BJ (cell line): Measurements from ENCODE around the gene DCAF11. TPM values are rescaled to one million over a fixed set of nuclear protein-coding genes. Genes with fewer than 3 reads are reported as not detected.

Source experiments
- CTCF ChIA-PET: fragments of 350-600 bp; formaldehyde crosslinking; extraction: SDS; loops from one replicate; lab custom pipeline; 2021; ENCODE audit warnings: antibody characterized with exemption, inconsistent platforms; lab: Yijun Ruan, JAX
- POLR2A ChIA-PET: fragments of 300-600 bp; sonication (Branson Sonifier 250); formaldehyde crosslinking; extraction: SDS; loops from one replicate; lab custom pipeline; 2021; ENCODE audit warnings: antibody characterized with exemption; lab: Charles Lee
- DNase-seq: peaks from one replicate; pipeline ENCODE4 v3.0.0-alpha.2; 2011; ENCODE audit warnings: low read depth
- H3K27me3 ChIP-seq: 2 replicates; pipeline ENCODE4 v1.6.0; 2011; ENCODE audit warnings: low read length; ENCODE audit not compliant: control insufficient read depth, insufficient read depth
- H3K36me3 ChIP-seq: 2 replicates; pipeline ENCODE4 v1.5.1; 2011; ENCODE audit warnings: low read length; ENCODE audit not compliant: control insufficient read depth, insufficient read depth
- H3K4me3 ChIP-seq: 2 replicates; pipeline ENCODE4 v1.5.1; 2011; ENCODE audit warnings: low read depth, mild to moderate bottlenecking, control low read depth, low read length
- CTCF ChIP-seq: IDR thresholded peaks from 2 replicates; pipeline ENCODE4 v1.5.1; 2011; ENCODE audit warnings: low read depth, mild to moderate bottlenecking, control low read depth, inconsistent platforms, low read length, moderate library complexity; ENCODE audit not compliant: insufficient read depth
- polyA plus RNA-seq: library from polyadenylated mRNA; depleted of rRNA; stranded (reverse); fragments of >200 nt; gene quantifications from 2 replicates; pipeline ENCODE4 v1.2.3, GENCODE V29; 2011

The DCAF11 gene
- polyA plus RNA-seq, 1 experiment = 50.0 TPM

GRCh38 chr14:24145219-24145618 lies 30.6 kb downstream of the DCAF11 start:
- ChIA-PET POLR2A (interaction anchor here (0.6 to 0.9 kb wide), 2 partner anchors 17 to 19 kb away, joined by 3 to 7 read pairs; no protein-coding TSS in a partner anchor), CTCF (interaction anchor here (1.3 to 3.8 kb wide), 3 partner anchors 16 to 93 kb away, joined by 3 to 39 read pairs (median 9); partner anchors contain the start of genes CARMIL3 and IRF9)
- H3K36me3 ChIP-seq = peaks cover 12% of the 10 kb centered on the region
- no peak overlapping the region for H3K4me3 ChIP-seq
- H3K27me3 ChIP-seq = no peaks in the 10 kb centered on the region
- DNase-seq = no peak
- no peak for TF ChIP-seq CTCF

GRCh38 chr14:24145690-24146452 lies 31.3 kb downstream of the DCAF11 start:
- POLR2A ChIA-PET = interaction anchor here (0.6 to 1.9 kb wide), 4 partner anchors 10 to 31 kb away, joined by 3 to 7 read pairs (median 6); partner anchors contain the start of genes DCAF11, NRL and PSME1
- peak overlapping the region; percentile 59 for H3K4me3 ChIP-seq
- H3K27me3 ChIP-seq = no peaks in the 10 kb centered on the region
- no peak for TF ChIP-seq CTCF
- no peak for DNase-seq
- peaks cover 17% of the 10 kb centered on the region for H3K36me3 ChIP-seq
- CTCF ChIA-PET = interaction anchor here (1.1 to 3.8 kb wide), 7 partner anchors 15 to 163 kb away, joined by 3 to 39 read pairs (median 3); partner anchors contain the start of genes CARMIL3, CHMP4A and IRF9

GRCh38 chr14:24146453-24146977 lies 31.9 kb downstream of the DCAF11 start, which contains the start of gene PSME2:
Gene PSME2, minus strand, starts transcription at chr14:24146610. Its CDS starts 29 bp downstream, at chr14:24146581.
- 0 out of 2 replicates have a peak, but pooled peaks have one; percentile 7 for TF ChIP-seq CTCF
- CTCF ChIA-PET = interaction anchor here (0.6 to 3.8 kb wide), 9 partner anchors 15 to 201 kb away, joined by 3 to 39 read pairs (median 3); partner anchors contain the start of genes CARMIL3, CHMP4A, IRF9 and TINF2

GRCh38 chr14:24146978-24147760 lies 32.6 kb downstream of the DCAF11 start, which contains the start of gene RNF31:
Gene RNF31, plus strand, starts transcription at chr14:24147498. Its CDS starts 201 bp downstream, at chr14:24147699.
- no peak for TF ChIP-seq CTCF
- H3K27me3 ChIP-seq = no peaks in the 10 kb centered on the region
- H3K4me3 ChIP-seq = peak within 1 kb of the TSS; percentile 59
- DNase-seq = peak; percentile 92
- ChIA-PET CTCF (interaction anchor here (0.6 to 3.8 kb wide), 7 partner anchors 14 to 202 kb away, joined by 3 to 39 read pairs (median 3); partner anchors contain the start of genes CHMP4A, IRF9 and TINF2), POLR2A (interaction anchor here (0.6 to 1.9 kb wide), 4 partner anchors 11 to 118 kb away, joined by 3 to 6 read pairs (median 5); partner anchors contain the start of genes DCAF11, IRF9, NRL and PSME1)
- peaks cover 28% of the 10 kb centered on the region for H3K36me3 ChIP-seq

More at GRCh38 chr14:24146453-24146977, 31.9 kb downstream of the DCAF11 start, which contains the start of gene PSME2:
- no peaks in the 10 kb centered on the region for H3K27me3 ChIP-seq
- DNase-seq = peak; percentile 79
- peak within 1 kb of the TSS; percentile 59 for H3K4me3 ChIP-seq
- POLR2A ChIA-PET = interaction anchor here (0.8 to 1.9 kb wide), 4 partner anchors 10 to 32 kb away, joined by 3 to 6 read pairs (median 4); partner anchors contain the start of genes DCAF11, IRF9, NRL and PSME1
- H3K36me3 ChIP-seq = peaks cover 24% of the 10 kb centered on the region
